ENCODE results near the gene ESRRB. TPM values are rescaled to one million over a fixed set of nuclear protein-coding genes. Genes with fewer than 3 reads are reported as not detected.

ESRRB gene
- total and polyA plus RNA-seq, 7 donors, result 0.17 to 9.9 (median 2.5) TPM

GRCh38 chr14:76350671-76351070 lies 25.3 kb upstream of the ESRRB start:
- no peaks in the 10 kb centered on the region for H3K36me3 ChIP-seq (ENCODE audit: insufficient read depth in 1 of 2, low read depth in 1 of 2)
- 91 to 98% (median 92%) methylated on average over 5 of the region's 5 CpGs for WGBS, 3 donors
- H3K9me3 ChIP-seq, result no peaks in the 10 kb centered on the region
- intact Hi-C loops (cut with DNase I), result loop anchor here (5.0 to 10.0 kb wide), 3 partner anchors 198 to 646 kb away; partner anchors contain the start of gene GPATCH2L (in 1 of the 2)
- peak in 1 of 2 donors; percentile 18 for DNase-seq
- peaks cover 4% of the 10 kb centered on the region for H3K4me1 ChIP-seq
- no peak for ATAC-seq
- H3K4me3 ChIP-seq, result no peak overlapping the region
- no peaks in the 10 kb centered on the region for H3K27me3 ChIP-seq (ENCODE audit: insufficient read depth in 3 of 3, low read length in 2 of 3)
- H3K27ac ChIP-seq, result no peak overlapping the region
- no peak for TF ChIP-seq CTCF (IDR thresholded peaks at IDR 0.05)

- TF ChIP-seq CTCF (IDR thresholded peaks at IDR 0.05), result no peak
- Histone ChIP-seq H3K36me3 (ENCODE audit: insufficient read depth in 1 of 2, low read depth in 1 of 2) (no peaks in the 10 kb centered on the region), H3K4me3 (no peak overlapping the region), H3K4me1 (peaks cover 4% of the 10 kb centered on the region), H3K9me3 (no peaks in the 10 kb centered on the region), H3K27me3 (ENCODE audit: insufficient read depth in 3 of 3, low read length in 2 of 3) (no peaks in the 10 kb centered on the region), H3K27ac (no peak overlapping the region)
- no peak for DNase-seq
- intact Hi-C loops (cut with DNase I), result loop anchor here (1.0 to 10.0 kb wide), 5 partner anchors 147 to 647 kb away; partner anchors contain the start of gene GPATCH2L (in 1 of the 2)
- no peak for ATAC-seq
- 74 to 87% (median 76%) methylated on average over 5 of the region's 5 CpGs for WGBS, 3 donors
Observed at GRCh38 chr14:76351941-76352340, 24.0 kb upstream of the ESRRB start.

GRCh38 chr14:76352639-76353281 lies 23.2 kb upstream of the ESRRB start:
- Histone ChIP-seq H3K27ac (no peak overlapping the region), H3K27me3 (ENCODE audit: insufficient read depth in 3 of 3, low read length in 2 of 3) (no peaks in the 10 kb centered on the region), H3K4me3 (peak overlapping the region; percentile 49), H3K9me3 (no peaks in the 10 kb centered on the region), H3K36me3 (ENCODE audit: insufficient read depth in 1 of 2, low read depth in 1 of 2) (no peaks in the 10 kb centered on the region), H3K4me1 (peaks cover 4% of the 10 kb centered on the region)
- peak; percentile 88 for TF ChIP-seq CTCF (IDR thresholded peaks at IDR 0.05)
- peak; percentile 64 to 76 for DNase-seq
- intact Hi-C loops (cut with DNase I), result loop anchor here (1.0 to 10.0 kb wide), 5 partner anchors 148 to 648 kb away; partner anchors contain the start of gene GPATCH2L (in 1 of the 2)
- ATAC-seq, result peak; percentile 71 to 87 (median 82)
- WGBS, 3 donors, result 8% methylated on average over 39 to 40 of the region's 40 CpGs

- no peaks in the 10 kb centered on the region for H3K36me3 ChIP-seq (ENCODE audit: insufficient read depth in 1 of 2, low read depth in 1 of 2)
- no peaks in the 10 kb centered on the region for H3K27me3 ChIP-seq (ENCODE audit: insufficient read depth in 3 of 3, low read length in 2 of 3)
- no peaks in the 10 kb centered on the region for H3K9me3 ChIP-seq
- 94 to 98% (median 98%) methylated on average over 4 of the region's 4 CpGs for WGBS, 3 donors
- TF ChIP-seq CTCF (IDR thresholded peaks at IDR 0.05), result no peak
- no peak overlapping the region for H3K27ac ChIP-seq
- ATAC-seq (no peak), DNase-seq (no peak)
- no peaks in the 10 kb centered on the region for H3K4me1 ChIP-seq
- no peak overlapping the region for H3K4me3 ChIP-seq
- intact Hi-C loops (cut with DNase I), result loop anchor here (5.0 to 10.0 kb wide), 3 partner anchors 202 to 650 kb away; partner anchors contain the start of gene GPATCH2L (in 1 of the 2)
Observed at GRCh38 chr14:76354310-76354709, 21.6 kb upstream of the ESRRB start.
